Measurements from ENCODE around the gene OR5H6.
"Not testable (repeated sequence)": the region's sequence is repeated elsewhere in the genome, so short reads cannot be mapped to it uniquely, and the experiment has no call there.

The OR5H6 gene

DNA sequence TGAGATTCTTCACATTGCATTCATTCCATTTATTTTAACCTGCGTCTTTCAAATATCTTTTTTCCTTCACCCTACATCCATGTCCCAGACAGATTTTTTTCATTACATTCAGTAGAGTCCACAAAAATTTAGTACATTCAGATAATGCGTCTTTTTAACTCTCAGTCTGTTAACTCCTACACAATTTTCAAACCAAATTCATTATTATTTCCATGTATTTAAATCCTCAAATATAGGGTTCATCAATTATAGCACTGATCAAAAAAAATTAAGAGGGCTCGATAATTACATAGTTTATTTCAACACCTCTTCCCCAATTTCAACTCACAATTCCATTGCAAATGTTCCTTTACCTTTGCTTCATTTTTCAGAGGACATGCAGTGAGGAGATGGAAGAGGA is at the start of gene OR5H6:
Gene OR5H6 (plus strand): TSS at position 301 of the 400 bp plus-strand sequence. CDS start 89 bp downstream, at position 390.
- ATAC-seq, result no peak

DNA sequence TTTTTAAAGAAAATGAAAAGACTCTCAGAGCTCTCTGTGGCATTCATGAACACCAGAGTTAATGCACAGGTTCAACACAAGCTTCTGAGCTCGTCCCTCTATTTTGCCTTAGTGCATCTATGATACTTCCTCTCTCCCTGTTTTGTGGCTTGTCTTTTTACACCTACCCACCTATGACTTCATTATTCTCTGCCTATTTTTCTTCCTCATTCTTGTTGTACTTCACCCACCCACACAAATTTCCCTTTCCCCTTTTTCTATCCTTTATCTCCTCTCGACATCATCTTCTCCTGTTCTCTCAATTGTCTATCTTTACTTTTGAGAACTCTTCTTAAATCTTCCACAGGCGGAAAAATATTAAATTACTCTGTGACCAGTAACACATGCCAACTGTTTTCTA is 49.0 kb upstream of the OR5H6 start:
- ATAC-seq, result no peak

- ATAC-seq, result no peak
These were observed 40.0 kb upstream of the OR5H6 start for GRCh38 chr3:98223907-98224672.

- ATAC-seq, result no peak
These were observed 31.6 kb upstream of the OR5H6 start for GRCh38 chr3:98232489-98232888.

GRCh38 chr3:98233468-98233867 is 30.6 kb upstream of the OR5H6 start:
- no peak for ATAC-seq

- no peak for ATAC-seq
These were observed 23.9 kb upstream of the OR5H6 start for GRCh38 chr3:98240131-98240530.

DNA sequence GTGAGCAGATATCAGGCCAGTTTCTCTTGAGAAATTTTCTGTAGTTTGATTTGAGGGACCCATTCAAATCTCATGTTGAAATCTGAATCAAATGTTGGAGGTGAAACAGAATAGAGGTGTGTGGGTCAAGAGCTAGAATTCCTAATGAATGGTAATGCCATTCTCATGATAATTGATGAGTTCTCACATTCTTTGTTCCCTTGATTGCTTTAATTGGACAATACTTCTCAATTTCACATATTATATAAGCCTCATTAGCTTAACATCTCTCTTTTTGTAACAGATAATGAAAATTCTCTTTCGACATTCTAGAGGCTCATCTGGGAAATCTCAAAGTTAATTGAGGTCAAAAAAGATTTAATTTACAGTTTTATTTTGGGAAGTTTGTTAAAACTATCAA is 21.9 kb upstream of the OR5H6 start:
- no peak for ATAC-seq

- ATAC-seq, result no peak
These were observed 20.2 kb upstream of the OR5H6 start for GRCh38 chr3:98243843-98244242.

DNA sequence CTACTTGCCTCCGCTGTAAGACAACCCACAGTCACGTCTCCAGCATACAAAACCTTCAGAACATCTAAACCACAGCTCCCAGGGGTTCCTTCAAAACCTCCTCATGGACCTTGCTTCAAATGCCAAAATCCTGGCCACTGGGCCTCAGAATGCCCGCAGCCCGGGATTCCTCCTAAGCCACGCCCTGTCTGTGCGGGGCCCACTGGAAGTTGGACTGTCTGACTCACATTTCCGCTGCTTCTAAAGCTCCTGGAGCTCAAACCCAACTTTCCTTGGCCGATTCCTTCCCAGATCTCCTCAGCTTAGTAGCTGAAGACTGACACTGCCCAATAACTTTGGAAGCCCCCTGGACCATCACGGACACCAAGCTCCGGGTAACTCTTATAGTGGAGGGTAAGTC is 17.9 kb upstream of the OR5H6 start:
- ATAC-seq, result no peak

GRCh38 chr3:98256026-98256425 is 8.0 kb upstream of the OR5H6 start:
- not testable (repeated sequence) for ATAC-seq

- ATAC-seq, result no peak
These were observed 4.3 kb upstream of the OR5H6 start for GRCh38 chr3:98259707-98260106.

DNA sequence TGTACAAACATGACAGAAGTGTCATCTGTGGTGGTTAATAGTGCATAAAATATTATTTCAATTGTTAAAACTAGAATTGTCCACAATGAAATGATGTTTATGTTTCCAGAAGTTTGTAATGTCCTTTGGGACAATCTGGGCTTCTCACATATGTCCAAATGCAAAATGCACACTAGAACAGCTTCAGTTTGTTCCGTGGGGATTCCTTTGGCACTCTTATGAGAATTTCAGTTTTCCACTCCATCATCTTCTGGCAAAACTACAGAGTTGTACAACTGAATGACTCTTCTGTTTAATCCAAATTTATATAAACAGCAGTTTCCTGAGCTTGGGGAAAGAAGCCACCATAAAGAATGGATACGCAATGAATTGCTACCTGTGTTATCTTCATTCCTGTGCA is 2.0 kb upstream of the OR5H6 start:
- ATAC-seq, result no peak

DNA sequence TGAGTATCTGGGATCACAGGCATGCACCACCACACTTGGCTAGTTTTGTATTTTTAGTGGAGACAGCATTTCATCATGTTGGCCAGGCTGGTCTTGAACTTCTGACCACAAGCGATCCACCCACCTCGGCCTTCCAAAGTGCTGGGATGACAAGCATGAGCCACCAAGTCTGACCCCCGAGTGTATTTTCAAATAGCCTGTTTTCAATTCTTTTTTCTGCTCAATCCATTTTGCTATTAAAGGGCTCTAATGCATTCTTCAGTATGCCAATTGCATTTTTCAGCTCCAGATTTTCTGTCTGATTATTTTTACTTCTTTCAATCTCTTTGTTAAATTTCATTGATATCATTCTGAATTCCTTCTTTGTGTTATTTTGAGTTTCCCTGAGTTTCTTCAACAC is 5.8 kb downstream of the OR5H6 start:
- no peak for ATAC-seq

DNA sequence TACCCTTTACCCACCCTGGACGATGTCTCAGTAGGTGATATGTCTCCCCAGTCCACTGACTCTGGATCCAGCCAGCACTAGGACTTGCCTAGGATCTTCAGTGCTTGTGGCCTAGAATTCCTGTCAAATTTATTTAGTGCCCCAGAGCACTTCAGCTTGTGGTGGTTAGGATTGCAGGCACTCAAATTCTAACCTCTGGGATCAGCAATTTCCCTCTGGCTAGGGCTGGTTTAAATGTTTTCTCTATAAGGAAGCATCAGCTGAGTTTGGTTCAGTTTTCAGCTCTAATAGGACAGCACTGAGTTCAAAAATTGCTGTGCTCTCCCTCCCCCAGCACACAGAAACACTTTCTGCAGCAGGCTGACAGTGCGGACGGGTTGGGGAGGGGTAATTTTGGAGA is 8.1 kb downstream of the OR5H6 start:
- ATAC-seq, result no peak

GRCh38 chr3:98274914-98275313 is 10.9 kb downstream of the OR5H6 start:
- no peak for ATAC-seq

DNA sequence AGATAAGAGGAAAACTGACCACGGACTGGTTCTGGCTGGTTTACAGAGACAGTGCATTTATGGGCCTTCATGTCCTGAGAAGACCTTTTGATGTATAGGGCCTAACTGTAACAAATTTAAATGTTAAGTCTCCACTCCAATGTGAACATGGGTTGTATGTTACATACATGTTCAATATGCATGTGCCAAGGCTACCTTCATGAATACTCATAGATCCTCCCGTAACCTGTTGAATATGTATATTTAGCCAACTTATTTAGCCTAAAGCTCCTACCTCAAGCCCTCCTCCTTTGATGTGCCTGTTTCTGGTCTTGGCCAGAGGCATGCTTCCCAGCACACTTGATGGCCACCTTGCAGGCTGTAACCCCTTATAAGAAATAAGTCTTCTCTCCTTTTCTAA is 18.2 kb downstream of the OR5H6 start, which contains the start of gene OR5H2:
Gene OR5H2 (plus strand): TSS at position 301 of the 400 bp plus-strand sequence. CDS start 398 bp downstream, outside the sequence.
- no peak for ATAC-seq

GRCh38 chr3:98290916-98291315 is 26.9 kb downstream of the OR5H6 start:
- ATAC-seq, result no peak

DNA sequence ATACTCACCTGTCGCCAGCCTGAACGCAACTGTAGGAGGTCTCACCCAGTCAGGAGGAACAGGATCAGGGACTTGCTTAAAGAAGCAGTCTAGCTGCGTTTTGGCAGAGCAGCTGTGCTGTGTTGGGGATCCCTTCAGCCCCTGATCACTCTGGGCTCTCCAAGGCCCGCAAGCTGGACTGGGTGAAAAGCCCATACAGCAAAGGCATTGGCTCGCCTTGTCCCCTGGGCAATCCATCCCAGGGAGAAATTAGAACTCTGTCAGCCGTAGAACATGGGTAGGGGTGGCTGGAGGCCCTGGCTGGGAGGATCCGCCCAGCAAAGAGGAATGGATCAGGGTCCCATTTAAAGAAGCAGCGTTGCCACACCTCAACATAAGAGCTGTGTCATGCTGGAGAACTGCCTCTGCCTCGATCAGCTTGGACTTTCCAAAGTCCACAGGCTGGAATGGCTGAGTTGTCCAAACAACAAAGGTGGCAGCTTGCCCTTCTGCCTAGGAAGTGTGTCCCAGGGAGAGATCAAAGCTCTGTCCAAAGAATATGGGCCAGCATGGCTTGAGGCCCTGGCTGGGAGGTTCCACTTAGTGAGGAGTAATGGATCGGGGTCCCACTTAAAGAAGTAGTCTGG is 27.4 kb downstream of the OR5H6 start:
- ATAC-seq, result no peak
